SJSA1 (cell line): Measurements from ENCODE around the gene COBL. TPM values are rescaled to one million over a fixed set of nuclear protein-coding genes. Genes with fewer than 3 reads are reported as not detected.

Source experiments
- DNase-seq, 2 experiments: peaks; one replicate each; pipeline ENCODE4 v3.0.0-alpha.2; 2015 to 2020; ENCODE audit warnings: low spot score in 2 of 2, low read depth in 1 of 2
- H3K27ac ChIP-seq: fragments of 250-450 bp; sonication (Bioruptor Pico); 2 replicates; pipeline ENCODE4 v1.5.1; 2020; ENCODE audit warnings: mild to moderate bottlenecking, moderate library complexity
- H3K27me3 ChIP-seq: fragments of 250-450 bp; sonication (Bioruptor Pico); replicated peaks from 2 replicates; pipeline ENCODE4 v1.5.1; 2020; ENCODE audit warnings: mild to moderate bottlenecking, moderate library complexity
- H3K36me3 ChIP-seq: fragments of 250-450 bp; sonication (Bioruptor Pico); 2 replicates; pipeline ENCODE4 v1.5.1; 2020; ENCODE audit warnings: mild to moderate bottlenecking
- H3K4me1 ChIP-seq: fragments of 250-450 bp; sonication (Bioruptor Pico); replicated peaks from 2 replicates; pipeline ENCODE4 v1.6.1; 2021; ENCODE audit warnings: mild to moderate bottlenecking
- H3K4me3 ChIP-seq: fragments of 250-450 bp; sonication (Bioruptor Pico); 2 replicates; pipeline ENCODE4 v1.5.1; 2020; ENCODE audit warnings: mild to moderate bottlenecking
- H3K9me3 ChIP-seq: fragments of 250-450 bp; sonication (Bioruptor Pico); replicated peaks from 2 replicates; pipeline ENCODE4 v1.5.1; 2020; ENCODE audit warnings: mild to moderate bottlenecking
- total RNA-seq: library from RNA; depleted of rRNA; stranded (reverse); fragments of >200 nt; shearing (Covaris generic); gene quantifications from 2 replicates; pipeline ENCODE4 v1.2.3, GENCODE V29; 2014

Gene COBL
- total RNA-seq, 1 experiment from 2014 or later, result not detected

GRCh38 chr7:51288896-51289622, 27.6 kb downstream of the COBL start:
- H3K4me3 ChIP-seq, result no peak overlapping the region
- H3K4me1 ChIP-seq, result no peaks in the 10 kb centered on the region
- H3K36me3 ChIP-seq, result no peaks in the 10 kb centered on the region
- no peaks in the 10 kb centered on the region for H3K27me3 ChIP-seq
- H3K9me3 ChIP-seq, result no peaks in the 10 kb centered on the region
- DNase-seq, result no peak
- H3K27ac ChIP-seq, result no peak overlapping the region

- Histone ChIP-seq H3K27ac (no peak overlapping the region), H3K27me3 (no peaks in the 10 kb centered on the region), H3K4me3 (no peak overlapping the region), H3K36me3 (no peaks in the 10 kb centered on the region), H3K4me1 (no peaks in the 10 kb centered on the region), H3K9me3 (no peaks in the 10 kb centered on the region)
- DNase-seq, result no peak
These were observed 30.2 kb downstream of the COBL start for GRCh38 chr7:51286401-51286800.

- H3K36me3 ChIP-seq, result no peaks in the 10 kb centered on the region
- H3K4me3 ChIP-seq, result no peak overlapping the region
- H3K27me3 ChIP-seq, result no peaks in the 10 kb centered on the region
- H3K27ac ChIP-seq, result no peak overlapping the region
- DNase-seq, result no peak
- H3K9me3 ChIP-seq, result no peaks in the 10 kb centered on the region
- no peaks in the 10 kb centered on the region for H3K4me1 ChIP-seq
These were observed 36.5 kb downstream of the COBL start for GRCh38 chr7:51280156-51280555.

- Histone ChIP-seq H3K36me3 (no peaks in the 10 kb centered on the region), H3K4me1 (no peaks in the 10 kb centered on the region), H3K4me3 (no peak overlapping the region), H3K27ac (no peak overlapping the region), H3K9me3 (no peaks in the 10 kb centered on the region), H3K27me3 (no peaks in the 10 kb centered on the region)
- no peak for DNase-seq
These were observed 37.1 kb downstream of the COBL start for GRCh38 chr7:51279391-51280023.

GRCh38 chr7:51278797-51279196, 37.8 kb downstream of the COBL start:
- no peak overlapping the region for H3K4me3 ChIP-seq
- no peaks in the 10 kb centered on the region for H3K36me3 ChIP-seq
- H3K27ac ChIP-seq, result no peak overlapping the region
- DNase-seq, result no peak
- H3K9me3 ChIP-seq, result no peaks in the 10 kb centered on the region
- H3K4me1 ChIP-seq, result no peaks in the 10 kb centered on the region
- no peaks in the 10 kb centered on the region for H3K27me3 ChIP-seq

GRCh38 chr7:51276967-51277366, 39.6 kb downstream of the COBL start:
- H3K36me3 ChIP-seq, result no peaks in the 10 kb centered on the region
- H3K9me3 ChIP-seq, result no peaks in the 10 kb centered on the region
- DNase-seq, result no peak
- no peak overlapping the region for H3K4me3 ChIP-seq
- no peaks in the 10 kb centered on the region; the same call in 1 of the 2 replicates for H3K27me3 ChIP-seq
- no peaks in the 10 kb centered on the region for H3K4me1 ChIP-seq
- H3K27ac ChIP-seq, result no peak overlapping the region

GRCh38 chr7:51276091-51276605, 40.5 kb downstream of the COBL start:
- no peaks in the 10 kb centered on the region for H3K4me1 ChIP-seq
- no peak for DNase-seq
- no peak overlapping the region for H3K4me3 ChIP-seq
- H3K9me3 ChIP-seq, result no peaks in the 10 kb centered on the region
- H3K36me3 ChIP-seq, result no peaks in the 10 kb centered on the region
- no peaks in the 10 kb centered on the region; the same call in 1 of the 2 replicates for H3K27me3 ChIP-seq
- no peak overlapping the region for H3K27ac ChIP-seq

- H3K4me1 ChIP-seq, result no peaks in the 10 kb centered on the region
- H3K9me3 ChIP-seq, result no peaks in the 10 kb centered on the region
- no peak overlapping the region for H3K27ac ChIP-seq
- no peak for DNase-seq
- H3K4me3 ChIP-seq, result no peak overlapping the region
- H3K27me3 ChIP-seq, result no peaks in the 10 kb centered on the region; the same call in 1 of the 2 replicates
- no peaks in the 10 kb centered on the region for H3K36me3 ChIP-seq
These were observed 41.1 kb downstream of the COBL start for GRCh38 chr7:51275532-51275931.

GRCh38 chr7:51274955-51275354, 41.7 kb downstream of the COBL start:
- Histone ChIP-seq H3K27me3 (no peaks in the 10 kb centered on the region; the same call in 1 of the 2 replicates), H3K4me1 (no peaks in the 10 kb centered on the region), H3K27ac (no peak overlapping the region), H3K9me3 (no peaks in the 10 kb centered on the region), H3K4me3 (no peak overlapping the region), H3K36me3 (no peaks in the 10 kb centered on the region)
- no peak for DNase-seq

- Histone ChIP-seq H3K9me3 (no peaks in the 10 kb centered on the region), H3K27ac (no peak overlapping the region), H3K36me3 (no peaks in the 10 kb centered on the region), H3K4me1 (no peaks in the 10 kb centered on the region), H3K27me3 (no peaks in the 10 kb centered on the region; the same call in 1 of the 2 replicates), H3K4me3 (no peak overlapping the region)
- DNase-seq, result no peak
These were observed 42.6 kb downstream of the COBL start for GRCh38 chr7:51274001-51274400.

- no peak for DNase-seq
- H3K36me3 ChIP-seq, result no peaks in the 10 kb centered on the region
- H3K27me3 ChIP-seq, result no peaks in the 10 kb centered on the region; the same call in 1 of the 2 replicates
- H3K9me3 ChIP-seq, result no peaks in the 10 kb centered on the region
- H3K27ac ChIP-seq, result no peak overlapping the region
- H3K4me1 ChIP-seq, result no peaks in the 10 kb centered on the region
- H3K4me3 ChIP-seq, result no peak overlapping the region
These were observed 43.2 kb downstream of the COBL start for GRCh38 chr7:51273360-51273759.

GRCh38 chr7:51270965-51271364, 45.6 kb downstream of the COBL start:
- H3K4me1 ChIP-seq, result no peaks in the 10 kb centered on the region
- no peak overlapping the region for H3K27ac ChIP-seq
- no peaks in the 10 kb centered on the region for H3K9me3 ChIP-seq
- no peak overlapping the region for H3K4me3 ChIP-seq
- no peaks in the 10 kb centered on the region for H3K36me3 ChIP-seq
- H3K27me3 ChIP-seq, result no peaks in the 10 kb centered on the region; the same call in 1 of the 2 replicates
- no peak for DNase-seq

- H3K4me1 ChIP-seq, result no peaks in the 10 kb centered on the region
- H3K9me3 ChIP-seq, result no peaks in the 10 kb centered on the region
- no peak for DNase-seq
- no peaks in the 10 kb centered on the region for H3K36me3 ChIP-seq
- H3K27ac ChIP-seq, result no peak overlapping the region
- no peak overlapping the region for H3K4me3 ChIP-seq
- H3K27me3 ChIP-seq, result no peaks in the 10 kb centered on the region; the same call in 1 of the 2 replicates
These were observed 46.7 kb downstream of the COBL start for GRCh38 chr7:51269911-51270310.

GRCh38 chr7:51269321-51269720, 47.3 kb downstream of the COBL start:
- no peak for DNase-seq
- no peak overlapping the region for H3K27ac ChIP-seq
- no peaks in the 10 kb centered on the region; the same call in 1 of the 2 replicates for H3K27me3 ChIP-seq

More at GRCh38 chr7:51269321-51269720, 47.3 kb downstream of the COBL start:
- Histone ChIP-seq H3K4me3 (no peak overlapping the region), H3K36me3 (no peaks in the 10 kb centered on the region), H3K4me1 (no peaks in the 10 kb centered on the region), H3K9me3 (no peaks in the 10 kb centered on the region)
